Vagina (tissue), 2 donors: ENCODE data around the gene PRPF40B.

Experiments
- CTCF ChIP-seq, 3 experiments: fragments of 450-650 bp in 2 of 3; fragments of 200-600 bp in 1 of 3; sonication (generic) in 1 of 3; IDR thresholded peaks; one replicate each; pipeline ENCODE4 v1.5.1; 2017 to 2019; ENCODE audit warnings: antibody characterized with exemption in 3 of 3, mild to moderate bottlenecking in 2 of 3, moderate library complexity in 2 of 3
- POLR2A ChIP-seq, 2 donors: fragments of 450-650 bp; IDR thresholded peaks; one replicate each; pipeline ENCODE4 v1.6.1; 2017; ENCODE audit warnings: antibody characterized with exemption in 2 of 2, mild to moderate bottlenecking in 2 of 2, moderate library complexity in 2 of 2
- POLR2AphosphoS5 ChIP-seq, 2 donors: sonication (generic); formaldehyde crosslinking; IDR thresholded peaks; one replicate each; pipeline ENCODE4 v1.9.0; 2017; ENCODE audit warnings: antibody characterized with exemption in 2 of 2, mild to moderate bottlenecking in 2 of 2, low read depth in 1 of 2; ENCODE audit not compliant: insufficient read depth in 1 of 2

GRCh38 chr12:49580572-49581535 lies 42.5 kb upstream of the PRPF40B start:
- peak; percentile 43 to 70 (median 56) for TF ChIP-seq CTCF (IDR thresholded peaks at IDR 0.05)
- no peak for TF ChIP-seq POLR2A (IDR thresholded peaks at IDR 0.05)
- no peak for TF ChIP-seq POLR2AphosphoS5 (IDR thresholded peaks at IDR 0.05; ENCODE audit: insufficient read depth in 1 of 2, low read depth in 1 of 2)
